Measurements from ENCODE around the gene RNF182. TPM values are rescaled to one million over a fixed set of nuclear protein-coding genes. Genes with fewer than 3 reads are reported as not detected.

The RNF182 gene
- total and polyA plus RNA-seq, 2 donors (not counting 3 experiments of a cell fraction or from before 2014, with no cell fraction given), result 0.43 to 0.93 TPM

- no peak overlapping the region for H3K27ac ChIP-seq (ENCODE audit: insufficient read depth, low read depth, low read length)
- H3K9me1 ChIP-seq (replicated peaks; ENCODE audit: control insufficient read depth, extremely low read depth, insufficient read depth, low read length), result no peaks in the 10 kb centered on the region
- H4K20me1 ChIP-seq (replicated peaks; ENCODE audit: control insufficient read depth, extremely low read depth, insufficient read depth, low read length), result no peaks in the 10 kb centered on the region
- FAIRE-seq, result no peak
- intact Hi-C loops (cut with micrococcal nuclease) (no loop called here), dilution Hi-C loops (cut with MboI; ENCODE audit: extremely low pct_ligation_motif_present, low sequenced_read_pairs) (no loop called here)
- POLR2A ChIA-PET, result no interaction called here
- H3K9ac ChIP-seq (replicated peaks; ENCODE audit: extremely low read depth, insufficient read depth, low read length), result no peak overlapping the region
- no TSS peak for BruUV-seq (replicated peaks)
- DNase-seq (ENCODE audit: low read depth, low spot score), result no peak
- no peak overlapping the region for H2AFZ ChIP-seq (ENCODE audit: low read depth, low read length)
- H3K9me3 ChIP-seq (replicated peaks; ENCODE audit: control insufficient read depth, insufficient read depth, low read length), result no peaks in the 10 kb centered on the region
- no peak for TF ChIP-seq MYC (IDR thresholded peaks at IDR 0.05; ENCODE audit: low read depth, low read length)
- TF ChIP-seq, protein P1, sequence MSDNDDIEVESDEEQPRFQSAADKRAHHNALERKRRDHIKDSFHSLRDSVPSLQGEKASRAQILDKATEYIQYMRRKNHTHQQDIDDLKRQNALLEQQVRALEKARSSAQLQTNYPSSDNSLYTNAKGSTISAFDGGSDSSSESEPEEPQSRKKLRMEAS (IDR thresholded peaks at IDR 0.05; ENCODE audit: insufficient read depth, insufficient read length), result no peak
- no peak for TF ChIP-seq EZH2 (IDR thresholded peaks at IDR 0.05; ENCODE audit: borderline replicate concordance, low read depth, low read length, severe bottlenecking)
- TF ChIP-seq, protein P2, sequence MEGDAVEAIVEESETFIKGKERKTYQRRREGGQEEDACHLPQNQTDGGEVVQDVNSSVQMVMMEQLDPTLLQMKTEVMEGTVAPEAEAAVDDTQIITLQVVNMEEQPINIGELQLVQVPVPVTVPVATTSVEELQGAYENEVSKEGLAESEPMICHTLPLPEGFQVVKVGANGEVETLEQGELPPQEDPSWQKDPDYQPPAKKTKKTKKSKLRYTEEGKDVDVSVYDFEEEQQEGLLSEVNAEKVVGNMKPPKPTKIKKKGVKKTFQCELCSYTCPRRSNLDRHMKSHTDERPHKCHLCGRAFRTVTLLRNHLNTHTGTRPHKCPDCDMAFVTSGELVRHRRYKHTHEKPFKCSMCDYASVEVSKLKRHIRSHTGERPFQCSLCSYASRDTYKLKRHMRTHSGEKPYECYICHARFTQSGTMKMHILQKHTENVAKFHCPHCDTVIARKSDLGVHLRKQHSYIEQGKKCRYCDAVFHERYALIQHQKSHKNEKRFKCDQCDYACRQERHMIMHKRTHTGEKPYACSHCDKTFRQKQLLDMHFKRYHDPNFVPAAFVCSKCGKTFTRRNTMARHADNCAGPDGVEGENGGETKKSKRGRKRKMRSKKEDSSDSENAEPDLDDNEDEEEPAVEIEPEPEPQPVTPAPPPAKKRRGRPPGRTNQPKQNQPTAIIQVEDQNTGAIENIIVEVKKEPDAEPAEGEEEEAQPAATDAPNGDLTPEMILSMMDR (IDR thresholded peaks at IDR 0.05; ENCODE audit: extremely low read depth in 1 of 2, insufficient read depth in 1 of 2, low read depth in 1 of 2, low read length in 2 of 2), result no peak
- TF ChIP-seq FOS (IDR thresholded peaks at IDR 0.05; ENCODE audit: borderline replicate concordance, insufficient read depth, low read length), result no peak
- TF ChIP-seq POLR2AphosphoS5 (IDR thresholded peaks at IDR 0.05; ENCODE audit: insufficient read depth, low read depth, low read length), result no peak
- no peak for TF ChIP-seq JUN (IDR thresholded peaks at IDR 0.05; ENCODE audit: borderline replicate concordance, insufficient read depth, insufficient read length, low read depth)
- no peak for TF ChIP-seq GATA2 (IDR thresholded peaks at IDR 0.05; ENCODE audit: insufficient read depth, insufficient read length, low read depth, low read length)
- no peak overlapping the region for H3K4me2 ChIP-seq (ENCODE audit: insufficient read depth, low read length)
- H3K79me2 ChIP-seq (ENCODE audit: control insufficient read depth, insufficient read depth, low read length), result no peaks in the 10 kb centered on the region
- CTCF ChIA-PET, result no interaction called here
- no peaks in the 10 kb centered on the region for H3K27me3 ChIP-seq (ENCODE audit: control insufficient read depth in 2 of 2, insufficient read depth in 2 of 2, low read length in 2 of 2)
- no peak overlapping the region for H3K4me3 ChIP-seq (replicated peaks in 1 of 3; ENCODE audit: insufficient read depth in 1 of 3, low read depth in 1 of 3, low read length in 3 of 3)
- H3K4me1 ChIP-seq (ENCODE audit: control insufficient read depth, extremely low read depth, insufficient read depth, low read length), result no peaks in the 10 kb centered on the region
- H3K36me3 ChIP-seq (ENCODE audit: control insufficient read depth in 2 of 2, extremely low read depth in 1 of 2, insufficient read depth in 2 of 2, low read length in 2 of 2), result no peaks in the 10 kb centered on the region
Measured at GRCh38 chr6:13988049-13988738, 63.4 kb downstream of the RNF182 start.

Measured in endothelial cell of umbilical vein (primary cell).